GM18526 (cell line): ENCODE data around the gene PDPR.
"Not testable (repeated sequence)": the region's sequence is repeated elsewhere in the genome, so short reads cannot be mapped to it uniquely, and the experiment has no call there.

Experiments used
- POLR2A ChIP-seq: IDR thresholded peaks from 3 replicates; pipeline ENCODE4 v1.6.1; 2011; ENCODE audit not compliant: insufficient read length; ENCODE audit errors: extremely low read depth

Gene PDPR

DNA sequence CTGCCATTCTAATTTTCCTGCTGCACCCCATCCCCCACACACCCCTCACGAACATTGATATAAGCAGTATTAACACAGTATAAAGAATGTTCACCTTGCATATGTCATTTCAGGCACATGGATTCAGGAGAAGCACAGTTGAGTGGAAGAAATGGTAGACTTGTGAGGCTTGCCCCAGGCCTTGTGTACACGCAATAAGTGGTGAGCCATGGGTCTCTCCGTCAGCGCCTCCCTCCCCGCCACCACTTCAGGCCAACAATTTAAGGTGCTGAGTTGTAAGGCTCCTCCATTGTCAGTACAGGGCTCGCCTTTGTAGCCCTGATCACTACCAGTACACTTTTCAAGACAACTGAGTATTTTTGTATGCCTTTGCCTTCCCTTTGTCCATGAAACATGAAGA is 47.2 kb downstream of the PDPR start:
- TF ChIP-seq POLR2A = no peak

DNA sequence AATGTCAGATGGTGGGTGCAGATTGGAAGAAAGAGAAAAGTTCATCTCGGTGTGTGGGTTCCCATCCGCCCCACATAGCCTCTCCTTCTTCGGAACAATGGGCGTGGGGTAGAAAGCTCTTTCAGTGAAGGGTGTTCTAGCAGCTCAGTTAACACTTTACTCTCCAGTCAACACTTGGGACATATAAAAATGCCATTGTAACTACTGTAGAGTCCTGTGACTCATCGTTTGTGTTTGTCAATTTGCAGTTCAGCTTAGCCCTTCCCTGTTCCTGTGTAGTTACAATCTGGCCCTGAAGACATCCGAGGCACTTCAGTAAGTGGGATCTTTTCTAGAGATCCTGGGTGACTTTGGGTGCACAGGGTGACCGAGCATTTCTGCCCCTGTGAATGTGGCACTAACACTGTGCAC is 47.9 kb downstream of the PDPR start:
- no peak for TF ChIP-seq POLR2A

- no peak for TF ChIP-seq POLR2A
These were observed 49.5 kb downstream of the PDPR start for GRCh38 chr16:70163596-70163995.

DNA sequence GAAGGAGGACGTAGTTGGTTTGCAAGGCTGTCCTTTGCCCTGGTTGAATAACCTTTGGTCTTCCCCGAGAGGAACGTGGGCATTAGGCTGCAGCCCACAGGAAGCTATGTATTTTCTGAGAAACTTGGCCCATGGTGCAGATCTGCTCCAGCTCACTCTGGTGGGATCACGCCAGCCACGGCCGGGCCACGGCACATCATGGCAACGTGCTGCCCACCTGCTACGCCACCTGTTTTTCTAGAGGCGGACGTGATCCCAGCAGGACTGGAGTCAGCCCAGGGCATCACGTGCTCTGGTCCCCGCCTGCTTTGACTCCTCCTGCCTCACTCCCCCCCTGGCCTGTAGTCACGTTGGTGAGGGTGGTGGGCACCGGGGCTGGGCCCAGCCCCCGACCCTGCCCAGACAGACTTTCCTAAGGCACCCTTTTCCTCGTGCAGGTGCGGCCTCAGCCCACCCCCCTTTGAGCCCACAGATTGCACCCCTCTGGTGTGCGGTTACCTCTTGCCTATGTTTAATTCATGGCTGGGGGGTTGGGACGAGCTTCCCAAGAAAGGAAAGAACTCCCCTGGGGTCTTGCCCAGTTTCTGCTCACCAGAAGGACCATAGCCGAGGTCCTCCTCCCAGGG is 59.2 kb downstream of the PDPR start, which contains the start of gene CLEC18C:
Gene CLEC18C, plus strand, starts transcription at position 576 of the 626 bp plus-strand sequence. CDS start 492 bp downstream, outside the sequence.
- TF ChIP-seq POLR2A = not testable (repeated sequence)
